EH (cell line): ENCODE data around the gene MFSD2B.

ENCODE experiments used
- DNase-seq: peaks from one replicate; pipeline ENCODE4 v3.0.0-alpha.2; 2015; ENCODE audit warnings: low read depth

MFSD2B gene

GRCh38 chr2:24051833-24052232 lies 41.9 kb downstream of the MFSD2B start:
- DNase-seq: no peak

GRCh38 chr2:24052951-24053350 lies 43.1 kb downstream of the MFSD2B start:
- no peak for DNase-seq

- DNase-seq: no peak
These were observed 44.6 kb downstream of the MFSD2B start for GRCh38 chr2:24054366-24055010.

- DNase-seq: no peak
These were observed 45.9 kb downstream of the MFSD2B start for GRCh38 chr2:24055750-24056149.

GRCh38 chr2:24058564-24059271 lies 48.8 kb downstream of the MFSD2B start:
- no peak for DNase-seq

GRCh38 chr2:24065341-24065740 lies 55.5 kb downstream of the MFSD2B start:
- no peak for DNase-seq

- DNase-seq: no peak
These were observed 62.4 kb downstream of the MFSD2B start for GRCh38 chr2:24072259-24072658.

GRCh38 chr2:24073816-24074215 lies 63.9 kb downstream of the MFSD2B start:
- no peak for DNase-seq

GRCh38 chr2:24075259-24075658 lies 65.4 kb downstream of the MFSD2B start:
- no peak for DNase-seq
